IMR-90 (cell line): ENCODE data around the gene LRRC55. TPM values are rescaled to one million over a fixed set of nuclear protein-coding genes. Genes with fewer than 3 reads are reported as not detected.

Experiments used
- MAZ ChIP-seq: IDR thresholded peaks from 2 replicates; pipeline ENCODE4 v1.6.1; 2012; ENCODE audit warnings: low read depth, mild to moderate bottlenecking, low read length, improper control_type of control experiment, moderate library complexity, borderline replicate concordance
- NFE2L2 ChIP-seq: fragments of 150-350 bp; IDR thresholded peaks from 2 replicates; pipeline ENCODE4 v1.6.1; 2016; ENCODE audit warnings: low read depth, mild to moderate bottlenecking, low read length
- polyA plus RNA-seq, 3 experiments: library from polyadenylated mRNA; depleted of rRNA; stranded (reverse); fragments of >200 nt; gene quantifications; 2 replicates each; pipeline ENCODE4 v1.2.3, GENCODE V29; 2012; ENCODE audit warnings: low replicate concordance in 1 of 3
- total RNA-seq: library from RNA; depleted of rRNA; stranded (reverse); fragments of >200 nt; gene quantifications from 2 replicates; pipeline ENCODE4 v1.2.3, GENCODE V29; 2012
- TF ChIP-seq, protein P1 (sequence below): conservative IDR thresholded peaks from 2 replicates; pipeline ENCODE4 v1.5.1; 2012; ENCODE audit warnings: mild to moderate bottlenecking, low read depth, low read length, improper control_type of control experiment

Gene LRRC55
- total and polyA plus RNA-seq, 2 of the 4 experiments (the other 2 are of a cell fraction): not detected

DNA sequence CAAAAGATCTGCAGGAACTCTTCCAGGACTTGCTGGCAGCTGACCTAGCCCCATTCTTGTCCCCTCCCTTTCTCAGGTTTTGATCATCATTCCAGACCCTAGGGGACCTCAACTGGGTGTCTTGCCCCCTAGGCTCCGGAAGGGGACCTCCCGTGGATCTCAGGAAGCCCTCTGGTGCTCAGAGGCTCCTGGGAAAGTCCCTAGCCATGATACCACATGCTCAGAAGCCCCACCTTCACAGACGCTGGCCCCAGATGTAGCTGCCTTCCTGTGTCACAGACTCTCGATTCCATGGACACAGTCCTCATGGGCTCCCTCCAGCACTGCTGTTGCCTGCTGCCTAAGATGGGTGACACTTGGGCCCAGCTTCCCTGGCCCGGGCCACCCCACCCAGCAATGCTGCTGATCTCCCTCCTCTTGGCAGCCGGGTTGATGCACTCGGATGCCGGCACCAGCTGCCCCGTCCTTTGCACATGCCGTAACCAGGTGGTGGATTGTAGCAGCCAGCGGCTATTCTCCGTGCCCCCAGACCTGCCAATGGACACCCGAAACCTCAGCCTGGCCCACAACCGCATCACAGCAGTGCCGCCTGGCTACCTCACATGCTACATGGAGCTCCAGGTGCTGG is at the start of gene LRRC55 (continued):
- TF ChIP-seq, protein P1, sequence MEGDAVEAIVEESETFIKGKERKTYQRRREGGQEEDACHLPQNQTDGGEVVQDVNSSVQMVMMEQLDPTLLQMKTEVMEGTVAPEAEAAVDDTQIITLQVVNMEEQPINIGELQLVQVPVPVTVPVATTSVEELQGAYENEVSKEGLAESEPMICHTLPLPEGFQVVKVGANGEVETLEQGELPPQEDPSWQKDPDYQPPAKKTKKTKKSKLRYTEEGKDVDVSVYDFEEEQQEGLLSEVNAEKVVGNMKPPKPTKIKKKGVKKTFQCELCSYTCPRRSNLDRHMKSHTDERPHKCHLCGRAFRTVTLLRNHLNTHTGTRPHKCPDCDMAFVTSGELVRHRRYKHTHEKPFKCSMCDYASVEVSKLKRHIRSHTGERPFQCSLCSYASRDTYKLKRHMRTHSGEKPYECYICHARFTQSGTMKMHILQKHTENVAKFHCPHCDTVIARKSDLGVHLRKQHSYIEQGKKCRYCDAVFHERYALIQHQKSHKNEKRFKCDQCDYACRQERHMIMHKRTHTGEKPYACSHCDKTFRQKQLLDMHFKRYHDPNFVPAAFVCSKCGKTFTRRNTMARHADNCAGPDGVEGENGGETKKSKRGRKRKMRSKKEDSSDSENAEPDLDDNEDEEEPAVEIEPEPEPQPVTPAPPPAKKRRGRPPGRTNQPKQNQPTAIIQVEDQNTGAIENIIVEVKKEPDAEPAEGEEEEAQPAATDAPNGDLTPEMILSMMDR: no peak
- TF ChIP-seq MAZ (no peak), NFE2L2 (no peak)
